Smooth muscle cell (in vitro differentiated cells): ENCODE data around the gene DDX20. TPM values are rescaled to one million over a fixed set of nuclear protein-coding genes. Genes with fewer than 3 reads are reported as not detected.

Experiments used
- DNase-seq: peaks from one replicate; lab custom pipeline; 2025; ENCODE audit not compliant: unreplicated experiment; lab: John Stamatoyannopoulos, UW
- H2AFZ ChIP-seq: fragments of 200-600 bp; sonication (generic); 2 replicates; pipeline ENCODE4 v1.6.0; 2016; ENCODE audit warnings: antibody characterized with exemption, low read depth, mild to moderate bottlenecking
- H3F3A ChIP-seq: fragments of 200-600 bp; sonication (generic); 2 replicates; pipeline ENCODE4 v1.6.0; 2017; ENCODE audit warnings: antibody characterized with exemption, low read depth
- H3K27ac ChIP-seq: fragments of 200-600 bp; sonication (generic); 2 replicates; pipeline ENCODE4 v1.5.1; 2016; ENCODE audit warnings: low read depth, mild to moderate bottlenecking
- H3K27me3 ChIP-seq: fragments of 200-600 bp; sonication (generic); 2 replicates; pipeline ENCODE4 v1.6.1; 2016; ENCODE audit warnings: low read depth, mild to moderate bottlenecking
- H3K36me3 ChIP-seq: fragments of 200-600 bp; sonication (generic); 2 replicates; pipeline ENCODE4 v1.5.1; 2016; ENCODE audit warnings: low read depth
- H3K4me1 ChIP-seq: fragments of 200-600 bp; sonication (generic); 2 replicates; pipeline ENCODE4 v1.5.1; 2016; ENCODE audit warnings: low read depth
- H3K4me2 ChIP-seq: fragments of 200-600 bp; sonication (generic); 2 replicates; pipeline ENCODE4 v1.6.0; 2016; ENCODE audit warnings: mild to moderate bottlenecking
- H3K4me3 ChIP-seq: fragments of 200-600 bp; sonication (generic); 2 replicates; pipeline ENCODE4 v1.5.1; 2016; ENCODE audit warnings: mild to moderate bottlenecking
- H3K79me2 ChIP-seq: fragments of 200-600 bp; sonication (generic); 2 replicates; pipeline ENCODE4 v1.6.0; 2016; ENCODE audit warnings: low read depth, mild to moderate bottlenecking
- H3K9ac ChIP-seq: fragments of 200-600 bp; sonication (generic); 2 replicates; pipeline ENCODE4 v1.6.0; 2016; ENCODE audit warnings: low read depth
- H3K9me3 ChIP-seq: fragments of 200-600 bp; sonication (generic); replicated peaks from 2 replicates; pipeline ENCODE4 v1.5.1; 2016; ENCODE audit warnings: low read depth
- H4K20me1 ChIP-seq: fragments of 200-600 bp; sonication (generic); 2 replicates; pipeline ENCODE4 v1.6.0; 2016; ENCODE audit warnings: low read depth
- WGBS: methylation state at CpG from one replicate; pipeline ENCODE4 v1.1.7; 2016; ENCODE audit warnings: low lambda C conversion rate; 5-methylcytosine and 5-hydroxymethylcytosine counted together
- polyA plus RNA-seq: library from polyadenylated mRNA; unstranded; fragments of >200 nt; fragmentation: Nextera tagmentation; extraction: Ambion mirVana; gene quantifications from 2 replicates; pipeline ENCODE4 v1.2.1, GENCODE V29; 2016
- total RNA-seq: library from RNA; depleted of rRNA; stranded (reverse); fragments of >200 nt; gene quantifications from 2 replicates; pipeline ENCODE4 v1.2.3, GENCODE V29; 2014
- TF ChIP-seq, protein P1 (sequence below): fragments of 200-600 bp; sonication (generic); IDR thresholded peaks from 2 replicates; pipeline ENCODE4 v1.5.1; 2017; ENCODE audit warnings: borderline replicate concordance, mild to moderate bottlenecking, antibody characterized with exemption; ENCODE audit not compliant: insufficient read depth, poor library complexity, severe bottlenecking

Gene DDX20
- total and polyA plus RNA-seq, 2 experiments from 2014 or later: 8.8 to 20.0 TPM

DNA sequence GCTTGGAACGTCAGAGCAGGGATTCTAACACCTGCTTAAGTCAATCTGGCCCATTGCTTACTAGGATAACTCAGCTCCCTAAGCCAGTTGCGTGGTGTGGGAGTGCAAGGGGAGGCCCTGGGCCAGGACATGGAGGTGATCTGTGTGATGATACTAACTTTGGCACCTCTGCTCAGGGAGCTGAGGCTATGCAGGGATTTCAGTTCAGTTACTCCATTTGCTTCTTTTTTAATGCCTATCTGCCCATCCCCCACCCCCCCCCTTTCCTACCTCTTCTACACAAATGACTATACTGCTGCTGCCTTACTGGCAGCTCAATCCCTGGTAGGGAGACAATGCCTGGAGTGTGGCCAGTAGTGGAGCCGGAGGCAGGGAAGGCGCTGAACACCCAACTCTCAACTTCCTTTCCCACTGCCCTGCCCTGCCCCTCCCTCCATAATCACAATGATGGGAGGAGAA lies 36.0 kb upstream of the DDX20 start:
- H3K9me3 ChIP-seq: no peaks in the 10 kb centered on the region
- no peaks in the 10 kb centered on the region for H3K36me3 ChIP-seq
- H3K27ac ChIP-seq: no peak overlapping the region
- DNase-seq: no peak
- H3K79me2 ChIP-seq: no peaks in the 10 kb centered on the region
- peaks cover 2% of the 10 kb centered on the region for H3K4me1 ChIP-seq
- no peak overlapping the region for H3K9ac ChIP-seq
- TF ChIP-seq, protein P1, sequence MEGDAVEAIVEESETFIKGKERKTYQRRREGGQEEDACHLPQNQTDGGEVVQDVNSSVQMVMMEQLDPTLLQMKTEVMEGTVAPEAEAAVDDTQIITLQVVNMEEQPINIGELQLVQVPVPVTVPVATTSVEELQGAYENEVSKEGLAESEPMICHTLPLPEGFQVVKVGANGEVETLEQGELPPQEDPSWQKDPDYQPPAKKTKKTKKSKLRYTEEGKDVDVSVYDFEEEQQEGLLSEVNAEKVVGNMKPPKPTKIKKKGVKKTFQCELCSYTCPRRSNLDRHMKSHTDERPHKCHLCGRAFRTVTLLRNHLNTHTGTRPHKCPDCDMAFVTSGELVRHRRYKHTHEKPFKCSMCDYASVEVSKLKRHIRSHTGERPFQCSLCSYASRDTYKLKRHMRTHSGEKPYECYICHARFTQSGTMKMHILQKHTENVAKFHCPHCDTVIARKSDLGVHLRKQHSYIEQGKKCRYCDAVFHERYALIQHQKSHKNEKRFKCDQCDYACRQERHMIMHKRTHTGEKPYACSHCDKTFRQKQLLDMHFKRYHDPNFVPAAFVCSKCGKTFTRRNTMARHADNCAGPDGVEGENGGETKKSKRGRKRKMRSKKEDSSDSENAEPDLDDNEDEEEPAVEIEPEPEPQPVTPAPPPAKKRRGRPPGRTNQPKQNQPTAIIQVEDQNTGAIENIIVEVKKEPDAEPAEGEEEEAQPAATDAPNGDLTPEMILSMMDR: no peak
- H3F3A ChIP-seq: no peaks in the 10 kb centered on the region
- H2AFZ ChIP-seq: no peak overlapping the region
- 89% methylated on average over 4 of the region's 4 CpGs for WGBS
- no peak overlapping the region for H3K4me2 ChIP-seq
- no peaks in the 10 kb centered on the region for H3K27me3 ChIP-seq
- H4K20me1 ChIP-seq: no peaks in the 10 kb centered on the region
- no peak overlapping the region for H3K4me3 ChIP-seq

DNA sequence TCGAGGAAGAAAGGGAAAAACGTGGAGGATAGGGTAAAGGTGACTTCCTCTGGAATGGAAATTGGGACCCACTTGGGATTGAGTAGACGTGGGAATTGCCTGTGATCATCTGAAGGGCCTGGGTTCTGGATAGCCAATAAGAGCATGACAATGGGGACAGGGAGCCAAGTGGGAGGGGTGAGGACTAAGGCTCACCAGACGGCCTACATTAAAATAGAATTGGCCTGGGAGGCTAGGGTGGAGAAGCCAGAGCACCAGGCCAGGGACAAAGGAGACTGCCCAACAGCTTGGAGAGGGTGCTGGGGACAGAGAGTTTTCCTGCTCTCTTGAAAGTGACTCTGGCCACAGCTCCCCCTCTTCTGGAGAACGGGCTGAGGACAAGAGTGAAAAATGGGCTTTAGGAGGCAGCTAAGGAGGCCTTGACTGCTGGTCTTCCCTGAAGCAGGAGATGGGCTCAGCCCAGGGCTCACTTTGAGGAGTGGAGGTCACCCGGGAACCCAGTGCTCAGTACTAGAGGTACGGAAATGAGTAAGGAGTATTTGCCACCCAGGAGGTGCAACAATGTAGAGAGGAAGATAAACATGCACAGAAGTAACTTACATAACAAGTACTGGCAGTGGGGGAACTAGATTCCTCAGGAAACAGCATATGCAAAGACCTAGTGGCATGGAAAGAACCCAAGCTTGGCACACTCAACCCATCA lies 35.3 kb upstream of the DDX20 start:
- WGBS: 80% methylated on average over 7 of the region's 7 CpGs
- no peaks in the 10 kb centered on the region for H3F3A ChIP-seq
- H3K9ac ChIP-seq: no peak overlapping the region
- no peaks in the 10 kb centered on the region for H3K9me3 ChIP-seq
- no peaks in the 10 kb centered on the region for H3K27me3 ChIP-seq
- DNase-seq: no peak
- no peak overlapping the region for H2AFZ ChIP-seq
- no peak overlapping the region for H3K27ac ChIP-seq
- H3K4me3 ChIP-seq: no peak overlapping the region
- H3K4me2 ChIP-seq: no peak overlapping the region
- peaks cover 10% of the 10 kb centered on the region for H3K4me1 ChIP-seq
- no peaks in the 10 kb centered on the region for H4K20me1 ChIP-seq
- H3K36me3 ChIP-seq: no peaks in the 10 kb centered on the region
- TF ChIP-seq, protein P1: no peak
- no peaks in the 10 kb centered on the region for H3K79me2 ChIP-seq

DNA sequence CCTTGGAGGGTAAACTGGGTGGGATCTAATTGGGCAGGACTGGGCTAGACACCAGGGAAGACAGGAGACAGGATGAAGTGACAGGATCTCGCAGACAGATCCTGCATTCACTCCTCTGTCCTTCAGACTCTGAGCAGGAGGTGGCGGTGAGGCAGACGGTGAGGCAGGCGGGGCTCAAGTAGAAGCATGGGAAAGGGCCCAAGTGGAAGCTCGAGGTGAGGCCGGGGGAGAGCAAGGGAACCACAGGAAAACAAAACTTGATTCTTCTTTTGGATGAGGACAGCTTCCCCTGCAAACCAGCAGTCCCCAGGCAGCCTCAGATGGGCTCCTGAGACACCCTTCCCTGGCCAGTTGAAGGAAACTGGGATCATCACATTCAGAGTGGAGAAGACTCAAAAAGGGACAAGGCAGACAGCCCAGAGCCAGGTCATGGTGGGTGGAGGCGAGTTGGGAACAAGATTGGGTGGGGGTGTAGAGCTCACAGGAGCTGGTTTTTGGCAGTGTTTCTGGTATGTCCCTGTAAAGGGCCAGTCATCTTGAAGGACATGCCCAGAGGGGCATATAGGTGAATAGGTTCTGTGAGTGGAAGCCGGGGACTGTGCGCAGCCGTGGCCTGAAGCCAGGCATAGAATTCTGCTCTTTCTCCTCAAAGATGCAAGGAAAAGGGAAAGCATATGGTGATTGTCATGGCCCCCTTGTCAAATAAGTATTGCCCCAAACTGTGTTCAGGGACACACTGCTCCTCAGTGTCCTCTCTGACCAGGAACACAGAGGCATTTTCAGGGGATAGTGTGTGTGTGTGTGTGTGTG lies 34.5 kb upstream of the DDX20 start:
- H3K4me2 ChIP-seq: no peak overlapping the region
- 88% methylated on average over 10 of the region's 10 CpGs for WGBS
- no peak for DNase-seq
- H3K4me1 ChIP-seq: peaks cover 10% of the 10 kb centered on the region
- no peaks in the 10 kb centered on the region for H4K20me1 ChIP-seq
- H3K27ac ChIP-seq: no peak overlapping the region
- TF ChIP-seq, protein P1: no peak
- H3K27me3 ChIP-seq: no peaks in the 10 kb centered on the region
- H3K9ac ChIP-seq: no peak overlapping the region
- no peak overlapping the region for H3K4me3 ChIP-seq
- no peaks in the 10 kb centered on the region for H3K36me3 ChIP-seq
- no peak overlapping the region for H2AFZ ChIP-seq
- H3K79me2 ChIP-seq: no peaks in the 10 kb centered on the region
- no peaks in the 10 kb centered on the region for H3K9me3 ChIP-seq
- H3F3A ChIP-seq: no peaks in the 10 kb centered on the region
